Measurements from ENCODE around the gene AXIN1.
"Not testable (repeated sequence)": the region's sequence is repeated elsewhere in the genome, so short reads cannot be mapped to it uniquely, and the experiment has no call there.

Gene AXIN1

DNA sequence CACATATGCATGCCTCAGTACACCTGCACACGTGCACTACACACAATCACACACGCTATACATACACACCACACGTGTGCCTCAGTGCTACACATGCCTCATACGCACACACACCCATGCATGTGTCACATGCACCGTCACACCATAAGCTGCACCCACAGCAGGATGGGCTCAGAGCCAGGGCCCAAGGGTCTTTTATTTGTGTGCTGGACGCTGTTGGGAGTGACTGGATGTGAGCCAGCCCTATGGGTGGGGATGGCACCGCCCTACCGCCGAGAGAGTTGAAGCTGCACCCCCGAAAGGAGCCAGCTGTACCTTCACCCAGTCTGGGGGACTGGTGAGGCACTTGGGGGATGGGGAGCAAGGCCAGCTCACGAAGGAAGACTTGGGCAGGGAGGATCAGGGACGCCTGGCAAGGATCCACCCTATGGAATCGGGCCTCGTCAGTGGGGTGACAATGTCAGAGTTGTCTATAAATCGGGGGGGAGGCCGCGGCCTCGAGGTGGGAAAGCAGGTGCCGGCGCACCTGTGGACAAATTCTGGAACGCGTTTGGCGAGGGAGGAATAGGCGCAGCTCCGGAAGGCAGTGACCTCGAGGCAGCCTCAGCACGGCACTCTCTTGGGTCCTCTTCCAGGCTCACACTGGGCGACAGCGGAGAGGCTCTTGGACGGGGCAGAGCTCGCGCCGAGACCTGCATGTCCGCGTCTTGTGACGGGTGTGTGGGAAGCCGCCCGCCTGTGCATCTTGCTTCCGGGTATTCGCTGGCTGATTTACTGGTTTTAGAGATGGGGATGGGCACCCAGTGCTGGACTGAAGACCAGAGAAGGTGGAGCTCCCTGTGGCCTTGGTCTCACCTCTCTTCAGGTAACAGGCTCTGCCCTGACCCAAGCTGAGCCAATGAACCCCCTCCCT lies 84.1 kb downstream of the AXIN1 start:
- DNase-seq (ENCODE audit: low read depth in 1 of 2, low spot score in 1 of 2), result no peak

DNA sequence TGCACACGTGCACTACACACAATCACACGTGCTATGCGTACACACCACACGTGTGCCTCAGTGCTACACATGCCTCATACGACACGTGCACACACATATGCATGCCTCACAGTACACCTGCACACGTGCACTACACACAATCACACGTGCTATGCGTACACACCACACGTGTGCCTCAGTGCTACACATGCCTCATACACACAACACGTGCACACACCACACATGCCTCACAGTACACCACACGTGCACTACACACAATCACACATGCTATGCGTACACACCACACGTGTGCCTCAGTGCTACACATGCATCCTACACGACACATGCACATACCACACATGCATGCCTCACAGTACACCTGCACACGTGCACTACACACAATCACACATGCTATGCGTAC lies 85.0 kb downstream of the AXIN1 start:
- not testable (repeated sequence) for DNase-seq (ENCODE audit: low read depth in 1 of 2, low spot score in 1 of 2)

DNA sequence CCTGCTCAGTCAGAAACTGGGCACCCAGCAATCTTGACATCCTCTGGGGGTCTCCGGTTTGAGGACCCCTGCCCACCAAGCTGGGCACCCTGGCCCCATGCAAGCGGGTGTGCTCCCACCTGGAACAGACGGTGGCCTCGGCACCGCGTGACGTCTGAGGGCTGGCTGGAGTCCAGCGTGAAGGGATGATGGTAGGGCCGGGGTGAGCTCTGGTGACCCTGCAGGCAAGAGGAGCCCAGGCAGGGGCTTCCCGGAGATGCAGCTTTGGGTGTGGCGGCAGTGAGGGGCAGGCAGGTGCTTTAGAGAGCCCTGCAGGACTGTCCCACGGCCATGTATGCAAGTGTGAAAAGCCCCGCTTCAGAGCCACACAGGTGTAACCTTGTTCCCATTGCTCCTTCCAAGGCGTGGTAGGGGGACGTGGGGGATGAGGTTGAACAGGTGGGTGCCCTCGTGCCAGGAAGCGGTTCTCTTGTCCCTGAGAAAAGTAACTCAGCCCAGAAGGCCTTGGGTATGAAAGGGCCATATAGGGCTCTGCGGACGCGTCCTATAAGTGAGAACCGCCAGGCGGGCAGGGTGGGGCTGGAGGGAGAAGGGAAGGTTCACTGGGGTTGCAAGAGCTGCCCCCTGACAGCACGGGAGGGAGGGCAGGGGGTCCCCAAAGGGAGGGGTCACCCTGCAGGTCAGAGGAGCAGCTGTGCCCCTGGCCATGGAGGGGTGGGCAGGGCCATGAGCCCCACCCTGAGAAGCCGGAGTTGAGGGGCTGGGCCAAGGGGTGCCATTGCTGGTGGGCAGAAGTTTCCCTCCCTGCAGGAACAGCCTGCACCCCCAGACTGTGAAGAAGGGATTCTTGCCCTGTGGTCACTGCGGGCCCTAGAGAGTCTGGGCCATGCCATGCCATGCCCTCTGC lies 86.0 kb downstream of the AXIN1 start:
- no peak for DNase-seq (ENCODE audit: low read depth in 1 of 2, low spot score in 1 of 2)

DNA sequence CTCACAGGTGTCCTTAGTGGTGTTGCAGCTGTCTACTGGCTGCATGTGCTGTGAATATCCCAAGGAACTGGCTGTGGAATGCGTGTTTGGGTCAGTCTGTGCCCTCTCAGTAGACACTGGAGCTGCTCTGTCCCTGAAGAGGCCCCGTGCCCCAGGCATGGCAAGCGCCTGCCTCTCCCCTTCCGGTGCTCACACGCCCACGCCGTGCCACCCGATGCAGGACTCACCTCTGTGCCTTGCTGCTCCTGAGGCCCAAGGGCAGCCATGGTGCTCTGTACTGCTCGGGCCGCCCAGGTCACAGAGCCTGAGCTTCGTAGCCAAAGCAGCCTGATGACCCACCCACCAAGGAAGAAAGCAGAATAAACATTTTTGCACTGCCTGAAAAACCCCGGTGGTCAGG lies 86.8 kb downstream of the AXIN1 start:
- no peak for DNase-seq (ENCODE audit: low read depth in 1 of 2, low spot score in 1 of 2)

DNA sequence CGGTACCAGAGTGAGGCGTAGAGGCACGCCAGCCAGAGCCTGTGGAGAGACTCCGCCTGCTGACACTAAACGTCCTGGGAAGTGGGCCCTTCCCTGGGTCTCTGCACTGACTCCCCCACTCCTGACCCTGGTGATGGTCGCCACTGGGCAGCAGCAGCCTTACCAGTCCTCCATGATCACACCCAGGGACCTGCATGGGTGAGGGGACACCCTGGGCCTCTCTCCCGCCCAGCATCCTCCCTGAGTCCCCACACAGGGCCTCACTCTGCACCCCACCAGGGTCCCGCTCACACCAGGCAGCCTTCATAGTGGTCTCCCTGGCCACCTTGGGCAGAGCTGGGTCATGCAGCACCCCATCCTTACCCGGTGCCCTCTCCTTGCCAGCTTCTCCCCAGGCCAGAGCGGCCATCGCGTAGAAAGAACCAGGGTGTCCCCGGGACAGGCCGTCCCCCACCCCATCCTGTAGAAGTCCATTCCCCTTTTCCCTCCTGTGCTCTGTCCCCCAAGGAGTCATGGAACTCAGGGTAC lies 87.5 kb downstream of the AXIN1 start:
- no peak for DNase-seq (ENCODE audit: low read depth in 1 of 2, low spot score in 1 of 2)

DNA sequence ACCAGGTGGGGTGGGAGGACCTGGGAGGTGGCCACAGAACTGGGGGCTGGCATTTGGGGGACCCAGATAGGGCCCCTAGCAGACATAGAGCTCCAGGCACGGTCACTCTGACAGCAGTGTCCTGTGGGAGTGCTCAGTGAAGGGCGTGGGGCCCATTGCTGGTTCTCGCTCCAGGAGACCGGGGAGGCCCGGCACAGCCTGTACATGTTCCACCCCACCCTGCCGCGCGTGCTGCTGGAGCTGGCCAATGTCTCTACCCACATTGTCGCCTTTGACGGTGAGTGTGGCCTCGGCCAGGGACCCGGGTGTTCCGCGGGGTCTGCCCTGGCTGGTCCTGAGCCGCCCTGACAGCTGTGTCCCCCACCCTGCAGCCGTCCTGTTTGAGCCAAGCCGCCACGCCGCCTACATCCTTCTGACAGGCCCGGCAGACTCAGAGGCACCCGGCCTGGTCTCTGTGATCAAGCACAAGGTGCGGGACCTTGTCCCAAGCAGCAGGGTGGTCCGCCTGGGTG lies 88.0 kb downstream of the AXIN1 start:
- DNase-seq (ENCODE audit: low read depth in 1 of 2, low spot score in 1 of 2), result no peak

DNA sequence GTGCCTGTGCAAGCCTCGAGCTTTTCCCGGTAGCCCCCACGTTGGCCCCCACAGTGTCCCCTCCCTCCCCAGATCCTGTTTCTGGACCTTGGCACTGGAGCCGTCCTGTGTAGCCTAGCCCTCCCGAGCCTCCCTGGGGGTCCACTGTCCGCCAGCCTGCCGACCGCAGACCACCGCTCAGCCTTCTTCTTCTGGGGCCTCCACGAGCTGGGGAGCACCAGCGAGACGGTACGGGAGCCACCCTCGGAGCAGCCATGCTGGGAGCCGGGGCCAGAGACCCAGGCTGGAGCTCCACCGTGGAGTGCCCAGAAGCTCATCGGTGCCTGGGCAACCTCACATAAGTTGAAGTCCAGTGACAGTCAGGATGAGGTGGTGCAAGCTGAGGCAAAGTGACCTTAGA lies 88.6 kb downstream of the AXIN1 start:
- DNase-seq (ENCODE audit: low read depth in 1 of 2, low spot score in 1 of 2), result no peak

DNA sequence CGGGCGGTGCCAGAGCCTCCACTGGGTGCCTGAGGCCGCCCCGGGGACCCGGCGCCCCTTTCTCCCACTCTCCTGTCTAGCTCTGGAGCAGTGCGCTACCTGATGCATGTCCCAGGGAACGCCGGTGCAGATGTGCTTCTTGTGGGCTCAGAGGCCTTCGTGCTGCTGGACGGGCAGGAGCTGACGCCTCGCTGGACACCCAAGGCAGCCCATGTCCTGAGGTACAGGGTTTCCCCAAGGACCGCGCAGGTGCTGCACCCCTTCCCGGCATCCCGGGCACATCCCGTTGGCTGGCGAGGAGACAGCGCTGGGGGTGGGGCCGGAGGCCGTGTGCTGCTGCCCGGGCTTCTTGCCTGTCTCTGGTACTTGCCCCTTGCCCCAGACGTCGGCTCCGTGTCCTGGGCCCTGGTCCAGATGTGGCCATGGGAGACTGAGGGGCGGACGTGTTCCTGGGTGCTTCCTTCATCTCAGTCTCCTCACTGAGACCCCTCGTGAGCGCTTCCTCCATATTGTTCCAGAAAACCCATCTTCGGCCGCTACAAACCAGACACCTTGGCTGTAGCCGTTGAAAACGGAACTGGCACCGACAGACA lies 89.2 kb downstream of the AXIN1 start:
- no peak for DNase-seq (ENCODE audit: low read depth in 1 of 2, low spot score in 1 of 2)

DNA sequence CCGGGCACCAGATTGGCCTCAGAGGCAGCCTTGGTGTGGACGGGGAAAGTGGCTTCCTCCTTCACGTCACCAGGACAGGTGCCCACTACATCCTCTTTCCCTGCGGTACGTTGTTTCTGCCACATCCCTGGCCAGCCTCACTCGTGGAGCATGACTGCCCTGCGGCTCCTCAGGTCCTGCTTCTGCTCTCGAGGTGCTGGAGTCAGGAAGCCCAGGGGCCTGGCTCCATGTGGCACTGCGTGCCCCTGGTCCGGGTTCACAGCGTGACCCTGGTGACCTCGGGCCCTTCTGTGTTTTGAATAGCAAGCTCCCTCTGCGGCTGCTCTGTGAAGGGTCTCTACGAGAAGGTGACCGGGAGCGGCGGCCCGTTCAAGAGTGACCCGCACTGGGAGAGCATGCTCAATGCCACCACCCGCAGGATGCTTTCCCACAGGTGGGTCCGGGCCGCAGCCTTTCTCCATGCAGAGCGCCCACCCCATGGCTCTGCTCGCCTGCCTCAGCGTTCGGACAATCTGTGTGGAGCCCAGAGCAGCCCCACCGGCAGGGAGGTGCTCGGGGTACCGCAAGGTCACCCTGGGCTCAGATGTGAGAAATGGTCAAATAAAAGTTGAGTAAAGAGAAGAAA lies 90.3 kb downstream of the AXIN1 start:
- no peak for DNase-seq (ENCODE audit: low read depth in 1 of 2, low spot score in 1 of 2)

DNA sequence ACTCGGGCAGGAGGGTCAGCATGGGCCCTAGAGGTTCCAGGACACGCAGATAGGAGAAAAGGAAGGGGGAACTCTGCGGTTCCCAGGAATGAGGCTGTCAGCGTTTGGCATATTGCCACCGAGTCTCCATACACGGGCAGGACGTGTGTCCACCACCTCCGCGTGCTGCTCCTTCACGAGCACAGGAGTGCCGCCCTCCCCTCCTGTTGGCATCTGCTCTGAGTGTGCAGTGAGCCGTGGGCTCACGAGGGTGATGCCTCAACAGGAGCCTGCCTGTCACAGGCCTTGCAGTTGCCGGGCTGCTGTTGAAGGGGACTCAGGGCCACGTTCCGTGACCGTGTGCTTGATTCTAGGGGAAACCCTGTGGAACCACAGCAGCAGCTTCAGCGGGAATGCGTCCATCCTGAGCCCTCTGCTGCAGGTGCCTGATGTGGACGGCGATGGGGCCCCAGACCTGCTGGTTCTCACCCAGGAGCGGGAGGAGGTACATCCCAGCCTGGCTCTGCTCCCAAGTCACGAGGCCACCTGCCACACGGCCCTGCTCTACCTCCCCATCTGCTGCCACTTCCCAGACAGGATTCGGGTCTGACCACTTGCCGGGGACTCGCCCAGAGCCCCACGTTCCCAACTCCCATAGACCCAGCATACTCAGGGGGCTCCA lies 91.4 kb downstream of the AXIN1 start:
- no peak for DNase-seq (ENCODE audit: low read depth in 1 of 2, low spot score in 1 of 2)

DNA sequence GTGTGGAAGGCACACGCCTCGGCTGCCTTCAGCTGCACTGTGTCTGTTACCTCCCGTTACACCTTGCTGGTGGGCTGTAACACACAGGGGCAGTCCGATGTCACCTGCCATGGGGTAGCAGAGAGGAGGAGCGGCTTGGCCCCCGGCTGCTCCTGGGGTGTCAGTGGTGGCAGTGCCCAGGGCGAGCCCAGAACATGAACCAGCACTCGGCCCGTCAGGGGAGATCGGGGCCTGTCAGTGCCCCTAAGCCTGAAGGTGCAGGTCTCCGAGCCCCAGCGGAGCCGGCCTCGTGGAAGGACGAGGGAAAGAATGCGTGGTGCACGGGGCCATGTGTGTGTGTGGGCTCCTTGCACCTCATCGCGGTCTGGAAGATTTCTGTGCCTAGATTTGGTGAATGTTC lies 92.2 kb downstream of the AXIN1 start:
- DNase-seq (ENCODE audit: low read depth in 1 of 2, low spot score in 1 of 2), result no peak

DNA sequence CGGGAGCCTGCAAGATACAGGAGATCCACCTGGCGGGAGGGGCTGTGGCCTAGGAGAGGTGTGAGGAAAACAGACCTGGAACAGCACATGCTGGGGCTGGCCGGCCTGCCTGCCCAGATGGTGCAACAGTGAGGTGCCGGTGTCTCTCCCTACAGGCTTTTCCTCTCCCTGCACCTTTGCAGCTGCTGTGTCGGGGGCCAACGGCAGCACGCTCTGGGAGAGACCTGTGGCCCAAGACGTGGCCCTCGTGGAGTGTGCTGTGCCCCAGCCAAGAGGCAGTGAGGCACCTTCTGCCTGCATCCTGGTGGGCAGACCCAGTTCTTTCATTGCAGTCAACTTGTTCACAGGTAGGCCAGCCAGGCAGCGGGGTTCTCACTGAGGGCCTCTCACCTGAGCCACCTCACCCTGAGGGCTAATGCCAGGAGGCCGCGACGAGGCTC lies 92.7 kb downstream of the AXIN1 start:
- no peak for DNase-seq (ENCODE audit: low read depth in 1 of 2, low spot score in 1 of 2)

DNA sequence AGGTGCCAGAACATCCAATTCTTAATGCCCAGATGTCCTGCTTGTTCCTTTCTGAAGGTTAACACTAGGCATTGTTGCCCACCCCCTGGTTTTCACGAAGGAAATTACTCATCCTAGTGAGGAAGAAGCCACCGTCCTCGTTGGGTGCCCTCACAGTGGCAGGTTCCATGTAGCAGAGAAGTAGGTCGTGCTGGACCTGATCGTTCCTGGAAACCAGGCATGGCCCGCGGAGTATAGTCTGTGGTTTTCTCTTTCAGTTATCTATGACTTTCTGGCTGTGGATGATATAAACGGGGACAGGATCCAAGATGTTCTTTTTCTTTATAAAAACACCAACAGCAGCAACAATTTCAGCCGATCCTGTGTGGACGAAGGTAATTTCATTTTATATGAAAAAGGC lies 93.3 kb downstream of the AXIN1 start:
- DNase-seq (ENCODE audit: low read depth in 1 of 2, low spot score in 1 of 2), result no peak

DNA sequence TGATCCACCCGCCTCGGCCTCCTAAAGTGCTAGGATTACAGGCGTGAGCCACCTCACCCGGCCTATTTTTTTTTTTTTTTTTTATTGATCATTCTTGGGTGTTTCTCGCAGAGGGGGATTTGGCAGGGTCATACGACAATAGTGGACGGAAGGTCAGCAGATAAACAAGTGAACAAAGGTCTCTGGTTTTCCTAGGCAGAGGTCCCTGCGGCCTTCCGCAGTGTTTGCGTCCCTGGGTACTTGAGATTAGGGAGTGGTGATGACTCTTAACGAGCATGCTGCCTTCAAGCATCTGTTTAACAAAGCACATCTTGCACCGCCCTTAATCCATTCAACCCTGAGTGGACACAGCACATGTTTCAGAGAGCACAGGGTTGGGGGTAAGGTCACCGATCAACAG lies 94.4 kb downstream of the AXIN1 start:
- not testable (repeated sequence) for DNase-seq (ENCODE audit: low read depth in 1 of 2, low spot score in 1 of 2)

DNA sequence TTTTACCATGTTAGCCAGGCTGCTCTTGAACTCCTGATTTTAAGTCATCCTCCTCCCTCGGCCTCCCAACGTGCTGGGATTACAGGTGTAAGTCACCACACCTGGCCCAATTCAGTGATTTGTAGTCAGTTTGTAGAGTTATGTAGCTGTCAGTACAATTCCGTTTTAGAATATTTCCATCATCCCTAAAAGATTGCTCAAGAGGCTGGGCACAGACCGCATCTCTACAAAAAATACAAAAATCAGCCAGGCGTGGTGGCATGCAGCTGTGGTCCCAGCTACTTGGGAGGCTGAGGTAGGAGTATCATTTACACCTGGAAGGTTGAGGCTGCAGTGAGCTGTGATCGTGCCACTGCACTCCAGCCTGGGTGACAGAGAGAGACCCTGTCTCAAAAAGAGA lies 97.3 kb downstream of the AXIN1 start:
- DNase-seq (ENCODE audit: low read depth in 1 of 2, low spot score in 1 of 2), result no peak

DNA sequence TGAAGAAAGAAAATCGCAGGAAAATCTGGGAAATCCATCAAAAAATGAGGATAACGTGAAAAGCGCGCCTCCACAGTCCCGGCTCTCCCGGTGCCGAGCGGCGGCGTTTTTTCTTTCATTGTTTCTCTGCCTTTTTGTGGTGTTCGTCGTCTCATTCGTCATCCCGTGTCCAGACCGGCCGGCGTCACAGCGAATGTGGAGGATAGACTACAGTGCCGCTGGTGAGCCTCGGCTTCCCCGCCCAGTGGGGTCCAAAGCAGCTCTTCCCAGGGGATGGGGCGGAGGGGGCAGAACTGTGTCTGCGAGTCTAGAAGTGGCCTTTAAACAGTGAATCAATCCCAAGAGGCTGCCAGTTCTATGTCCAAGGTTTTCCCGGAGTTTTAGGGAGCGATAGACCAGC lies 98.1 kb downstream of the AXIN1 start:
- no peak for DNase-seq (ENCODE audit: low read depth in 1 of 2, low spot score in 1 of 2)

DNA sequence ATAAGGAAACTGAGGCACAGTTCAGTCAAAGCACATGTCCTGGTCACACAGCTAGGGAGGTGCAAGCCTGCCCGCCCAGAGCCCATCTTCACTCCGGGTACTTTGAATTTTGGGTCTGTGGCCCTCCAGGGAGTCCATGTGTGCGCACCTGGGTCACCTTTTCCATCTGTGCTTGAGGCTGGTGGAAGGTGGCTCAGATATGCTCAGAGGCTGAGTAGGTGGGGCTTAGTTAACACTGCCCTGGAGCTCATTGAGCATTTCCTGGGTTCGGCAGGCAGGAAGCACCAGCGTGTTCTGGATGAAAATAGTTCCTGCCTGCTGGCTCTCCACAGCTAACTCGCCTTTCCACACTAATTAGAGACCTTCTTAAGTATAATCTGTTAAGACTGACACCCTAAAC lies 98.7 kb downstream of the AXIN1 start:
- no peak for DNase-seq (ENCODE audit: low read depth in 1 of 2, low spot score in 1 of 2)

DNA sequence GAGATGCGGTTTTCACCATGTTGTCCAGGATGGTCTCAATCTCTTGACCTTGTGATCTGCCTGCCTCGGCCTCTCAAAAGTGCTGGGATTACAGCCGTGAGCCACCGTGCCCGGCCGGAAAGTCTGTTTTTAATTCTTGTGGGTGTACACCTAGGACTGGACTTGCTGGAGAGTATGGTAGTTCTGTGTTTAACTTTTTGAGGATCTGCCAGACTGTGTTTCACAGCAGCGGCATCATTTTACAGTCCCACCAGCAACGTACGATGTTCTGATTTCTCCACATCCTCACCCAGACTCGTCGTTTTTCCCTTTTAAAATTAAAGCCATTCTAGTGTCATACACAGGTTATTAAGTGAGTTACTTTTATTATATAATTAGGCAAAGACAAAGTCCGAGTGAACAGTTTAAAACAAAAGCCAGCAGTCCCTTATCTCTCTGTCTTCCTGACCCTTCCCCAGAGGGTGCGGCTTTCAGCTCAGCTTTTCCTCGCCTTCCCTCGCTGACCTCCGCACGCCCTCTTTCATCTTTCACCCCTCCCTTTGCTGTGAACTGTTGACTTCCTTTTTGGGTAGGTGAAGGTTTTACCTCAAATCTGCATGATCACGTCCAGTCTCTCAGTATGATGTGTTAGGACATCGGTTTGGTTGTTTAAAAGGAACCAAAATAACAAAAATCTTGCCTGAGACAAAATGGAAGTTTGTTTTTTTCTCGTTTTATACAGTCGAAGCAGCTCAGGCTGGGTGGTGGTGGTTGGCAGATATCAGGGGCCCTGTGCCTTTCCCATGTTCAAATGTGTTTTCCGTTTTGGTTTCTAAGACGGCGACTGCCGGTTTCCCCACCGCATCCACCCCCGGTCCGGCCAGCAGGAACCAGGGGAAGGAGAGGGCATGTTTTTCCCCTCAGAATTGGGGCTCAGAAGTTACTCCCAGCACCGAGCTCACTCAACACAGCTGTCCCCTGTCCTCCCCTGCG lies 99.9 kb downstream of the AXIN1 start:
- DNase-seq (ENCODE audit: low read depth in 1 of 2, low spot score in 1 of 2), result no peak

DNA sequence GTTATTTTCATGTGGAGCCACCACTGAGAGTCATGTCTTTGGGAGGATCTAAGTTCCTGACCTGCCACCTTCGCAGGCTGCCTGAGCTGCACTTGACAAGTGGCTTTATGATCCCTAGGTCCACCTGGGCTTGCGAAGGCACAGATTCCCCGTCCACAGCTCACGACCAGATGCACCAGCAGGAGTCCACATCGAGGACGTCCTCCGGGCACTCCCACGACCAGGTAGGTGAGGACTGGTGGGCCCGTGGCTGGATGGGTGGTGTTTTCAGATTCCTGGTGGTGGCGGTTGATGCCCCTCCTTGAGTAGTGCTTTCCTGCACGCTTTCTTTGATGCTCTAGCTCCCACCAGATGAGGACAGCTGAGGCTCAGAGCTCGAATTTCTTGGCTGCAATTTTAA lies 103.1 kb downstream of the AXIN1 start:
- no peak for DNase-seq (ENCODE audit: low read depth in 1 of 2, low spot score in 1 of 2)

Data from activated T-helper 1 cell treated with anti-CD3 and anti-CD28 coated beads, Interleukin-2, amount 50 U/mL, for 16 hours (primary cell).